ENCODE results near the gene JAZF1.

- TF ChIP-seq CTCF (IDR thresholded peaks at IDR 0.05) (no peak), EP300 (IDR thresholded peaks at IDR 0.05) (no peak)
Measured at GRCh38 chr7:28037220-28038010, 143.2 kb downstream of the JAZF1 start.
